NCI-H1417 (cell line): ENCODE measurements around the gene IGF2BP3.
"Not testable (repeated sequence)": the region's sequence is repeated elsewhere in the genome, so short reads cannot be mapped to it uniquely, and the experiment has no call there.

Source experiments
- DNase-seq, 3 experiments: peaks; one replicate each; lab custom pipeline; 2025; lab: John Stamatoyannopoulos, UW

IGF2BP3 gene

GRCh38 chr7:23470330-23471105, at the start of gene IGF2BP3:
IGF2BP3 (minus strand) TSS chr7:23470491; CDS start chr7:23470110, 381 bp downstream.
- peak; percentile 94 to 99 (median 97) for DNase-seq

- DNase-seq = no peak
Measured at GRCh38 chr7:23514755-23515154, 44.5 kb upstream of the IGF2BP3 start.

- DNase-seq = not testable (repeated sequence)
Measured at GRCh38 chr7:23513746-23514145, 43.5 kb upstream of the IGF2BP3 start.

- DNase-seq = no peak
Measured at GRCh38 chr7:23494009-23494408, 23.7 kb upstream of the IGF2BP3 start.

GRCh38 chr7:23491502-23491901, 21.2 kb upstream of the IGF2BP3 start:
- no peak for DNase-seq

GRCh38 chr7:23490357-23491135, 20.3 kb upstream of the IGF2BP3 start:
- peak; percentile 28 to 76 (median 68) for DNase-seq

GRCh38 chr7:23488714-23489113, 18.4 kb upstream of the IGF2BP3 start:
- DNase-seq = not testable (repeated sequence)

GRCh38 chr7:23487670-23488069, 17.4 kb upstream of the IGF2BP3 start:
- DNase-seq = no peak

- DNase-seq = no peak
Measured at GRCh38 chr7:23486002-23486773, 15.9 kb upstream of the IGF2BP3 start.

- DNase-seq = no peak
Measured at GRCh38 chr7:23482686-23483085, 12.4 kb upstream of the IGF2BP3 start.

GRCh38 chr7:23477962-23478866, 7.9 kb upstream of the IGF2BP3 start:
- DNase-seq = peak in 2 of 3 experiments; percentile 3 to 46

- DNase-seq = peak in 1 of 3 experiments; percentile 56
Measured at GRCh38 chr7:23477157-23477499, 6.8 kb upstream of the IGF2BP3 start.

GRCh38 chr7:23476286-23477156, 6.2 kb upstream of the IGF2BP3 start:
- DNase-seq = peak in 2 of 3 experiments; percentile 40 to 76

- no peak for DNase-seq
Measured at GRCh38 chr7:23475576-23475839, 5.2 kb upstream of the IGF2BP3 start.

GRCh38 chr7:23474829-23475575, 4.7 kb upstream of the IGF2BP3 start:
- no peak for DNase-seq

- DNase-seq = peak; percentile 97 to 100 (median 100)
Measured at GRCh38 chr7:23474094-23474828, 4.0 kb upstream of the IGF2BP3 start.

GRCh38 chr7:23473844-23474093, 3.5 kb upstream of the IGF2BP3 start:
- DNase-seq = no peak

- DNase-seq = peak; percentile 36 to 87 (median 79)
Measured at GRCh38 chr7:23472956-23473843, 2.9 kb upstream of the IGF2BP3 start.
